Measurements from ENCODE around the gene COL4A2.

The COL4A2 gene

DNA sequence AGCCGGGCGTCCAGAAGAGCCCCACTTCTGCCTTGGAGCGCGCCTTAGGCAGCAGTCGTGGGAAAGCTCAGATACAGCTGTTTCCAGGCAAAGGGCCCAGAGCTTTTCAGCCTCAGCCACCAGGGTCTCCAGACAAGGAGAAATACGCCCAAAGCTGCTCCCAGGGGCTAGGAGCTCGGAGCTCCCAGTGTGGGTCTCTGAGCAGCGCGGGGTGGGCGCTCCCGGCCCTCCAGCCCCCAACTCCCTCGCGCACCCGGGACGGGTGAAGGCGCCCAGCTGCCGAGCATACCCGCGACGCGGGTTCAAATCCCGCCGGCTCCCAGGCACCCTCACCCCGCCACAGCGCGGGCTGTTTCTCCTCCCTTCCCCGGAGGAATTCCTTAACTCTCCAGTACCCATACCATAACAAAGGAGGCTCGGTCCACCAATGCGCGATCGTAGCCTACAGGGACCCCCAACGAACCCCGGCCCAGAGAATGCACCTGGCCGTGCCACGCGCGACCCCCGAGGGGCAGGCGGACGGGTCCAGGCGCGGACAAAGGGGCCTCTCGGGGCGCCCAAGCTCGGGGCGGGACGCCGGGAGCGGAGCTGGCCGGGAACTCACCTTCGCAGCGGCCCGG lies 634 bp upstream of the COL4A2 start:
- H3K4me3 ChIP-seq (ENCODE audit: low read depth, low read length) = no peak overlapping the region

DNA sequence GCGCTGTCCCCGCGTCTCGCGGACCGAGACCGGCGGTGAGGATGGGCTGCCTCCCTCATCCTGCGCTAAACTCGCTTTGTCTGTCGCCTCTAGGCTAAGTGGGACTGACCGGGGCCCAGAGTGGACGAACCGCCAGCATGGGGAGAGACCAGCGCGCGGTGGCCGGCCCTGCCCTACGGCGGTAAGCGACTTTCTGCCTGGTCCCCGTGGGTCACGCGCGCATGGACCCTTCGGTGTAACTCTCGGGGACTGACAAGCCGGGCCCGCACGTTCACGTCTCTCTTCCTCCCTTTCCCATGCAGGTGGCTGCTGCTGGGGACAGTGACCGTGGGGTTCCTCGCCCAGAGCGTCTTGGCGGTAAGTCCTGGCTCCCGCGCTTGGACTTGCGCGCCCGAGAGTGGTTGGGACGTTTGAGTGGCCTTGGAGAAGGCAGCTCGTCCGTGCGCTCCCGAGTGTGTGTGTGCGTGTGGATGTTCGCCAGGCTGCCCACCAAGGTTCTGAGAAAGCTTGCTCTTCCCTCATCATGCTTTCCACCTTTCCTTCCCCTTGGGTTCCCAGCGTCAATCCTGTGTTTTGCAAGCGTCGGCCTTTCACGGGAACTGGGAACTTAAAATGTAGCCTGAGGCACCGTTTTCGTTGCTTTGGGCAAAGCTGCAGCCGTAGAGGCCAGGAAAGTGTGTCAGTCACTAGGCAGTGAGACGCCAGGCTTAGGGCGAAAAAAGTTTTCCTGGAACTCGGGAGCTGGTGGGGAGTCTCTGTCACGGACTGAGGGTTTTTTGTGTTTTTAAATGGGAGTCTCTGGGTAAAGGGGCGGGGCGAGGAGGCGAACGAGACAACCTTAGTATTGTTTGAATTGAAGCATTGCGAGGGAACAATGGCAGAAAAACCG lies 927 bp downstream of the COL4A2 start:
- TF ChIP-seq, protein P1, sequence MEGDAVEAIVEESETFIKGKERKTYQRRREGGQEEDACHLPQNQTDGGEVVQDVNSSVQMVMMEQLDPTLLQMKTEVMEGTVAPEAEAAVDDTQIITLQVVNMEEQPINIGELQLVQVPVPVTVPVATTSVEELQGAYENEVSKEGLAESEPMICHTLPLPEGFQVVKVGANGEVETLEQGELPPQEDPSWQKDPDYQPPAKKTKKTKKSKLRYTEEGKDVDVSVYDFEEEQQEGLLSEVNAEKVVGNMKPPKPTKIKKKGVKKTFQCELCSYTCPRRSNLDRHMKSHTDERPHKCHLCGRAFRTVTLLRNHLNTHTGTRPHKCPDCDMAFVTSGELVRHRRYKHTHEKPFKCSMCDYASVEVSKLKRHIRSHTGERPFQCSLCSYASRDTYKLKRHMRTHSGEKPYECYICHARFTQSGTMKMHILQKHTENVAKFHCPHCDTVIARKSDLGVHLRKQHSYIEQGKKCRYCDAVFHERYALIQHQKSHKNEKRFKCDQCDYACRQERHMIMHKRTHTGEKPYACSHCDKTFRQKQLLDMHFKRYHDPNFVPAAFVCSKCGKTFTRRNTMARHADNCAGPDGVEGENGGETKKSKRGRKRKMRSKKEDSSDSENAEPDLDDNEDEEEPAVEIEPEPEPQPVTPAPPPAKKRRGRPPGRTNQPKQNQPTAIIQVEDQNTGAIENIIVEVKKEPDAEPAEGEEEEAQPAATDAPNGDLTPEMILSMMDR (IDR thresholded peaks at IDR 0.05; ENCODE audit: borderline replicate concordance, insufficient read depth, low read depth, low read length) = no peak
- H3K4me3 ChIP-seq (ENCODE audit: low read depth, low read length) = no peak overlapping the region

More for the DNA sequence above, 634 bp upstream of the COL4A2 start:
- TF ChIP-seq, protein P1 (IDR thresholded peaks at IDR 0.05; ENCODE audit: borderline replicate concordance, insufficient read depth, low read depth, low read length) = no peak

DNA sequence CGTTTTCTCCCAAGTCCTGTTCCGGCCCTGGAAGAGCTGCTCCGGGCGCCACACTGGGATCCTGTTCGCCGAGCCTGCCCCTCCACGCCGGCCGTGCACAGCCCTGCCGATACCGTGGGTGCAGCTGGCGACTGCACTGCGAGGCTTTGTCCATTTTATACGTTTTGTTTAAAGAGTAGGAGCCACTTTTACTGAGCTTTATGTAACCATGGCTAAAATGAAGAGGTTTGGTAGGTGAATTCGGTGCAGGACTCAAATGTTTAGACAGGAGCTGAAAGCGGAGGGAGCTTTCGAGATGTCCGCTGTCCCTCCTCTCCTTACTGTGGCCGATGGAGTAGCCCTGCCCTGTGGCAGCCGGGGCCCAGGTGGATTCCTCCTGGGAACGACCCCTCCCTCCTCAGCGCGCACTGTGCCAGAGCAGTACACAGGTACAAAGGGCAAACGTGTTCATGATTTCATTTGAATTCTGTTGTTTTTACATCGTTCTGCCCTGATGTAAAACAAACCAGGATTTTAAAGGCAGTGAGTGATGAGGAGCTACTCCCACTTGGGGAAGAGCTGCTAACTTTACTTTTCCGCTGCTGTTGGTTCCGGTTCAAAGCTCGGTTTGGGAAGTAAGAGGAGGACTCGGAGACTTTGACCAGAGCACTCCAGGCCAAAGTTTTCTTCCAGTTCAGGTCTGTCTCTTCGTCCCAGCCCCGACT lies 1.7 kb downstream of the COL4A2 start:
- H3K4me3 ChIP-seq (ENCODE audit: low read depth, low read length) = no peak overlapping the region
- TF ChIP-seq, protein P1 (IDR thresholded peaks at IDR 0.05; ENCODE audit: borderline replicate concordance, insufficient read depth, low read depth, low read length) = no peak

DNA sequence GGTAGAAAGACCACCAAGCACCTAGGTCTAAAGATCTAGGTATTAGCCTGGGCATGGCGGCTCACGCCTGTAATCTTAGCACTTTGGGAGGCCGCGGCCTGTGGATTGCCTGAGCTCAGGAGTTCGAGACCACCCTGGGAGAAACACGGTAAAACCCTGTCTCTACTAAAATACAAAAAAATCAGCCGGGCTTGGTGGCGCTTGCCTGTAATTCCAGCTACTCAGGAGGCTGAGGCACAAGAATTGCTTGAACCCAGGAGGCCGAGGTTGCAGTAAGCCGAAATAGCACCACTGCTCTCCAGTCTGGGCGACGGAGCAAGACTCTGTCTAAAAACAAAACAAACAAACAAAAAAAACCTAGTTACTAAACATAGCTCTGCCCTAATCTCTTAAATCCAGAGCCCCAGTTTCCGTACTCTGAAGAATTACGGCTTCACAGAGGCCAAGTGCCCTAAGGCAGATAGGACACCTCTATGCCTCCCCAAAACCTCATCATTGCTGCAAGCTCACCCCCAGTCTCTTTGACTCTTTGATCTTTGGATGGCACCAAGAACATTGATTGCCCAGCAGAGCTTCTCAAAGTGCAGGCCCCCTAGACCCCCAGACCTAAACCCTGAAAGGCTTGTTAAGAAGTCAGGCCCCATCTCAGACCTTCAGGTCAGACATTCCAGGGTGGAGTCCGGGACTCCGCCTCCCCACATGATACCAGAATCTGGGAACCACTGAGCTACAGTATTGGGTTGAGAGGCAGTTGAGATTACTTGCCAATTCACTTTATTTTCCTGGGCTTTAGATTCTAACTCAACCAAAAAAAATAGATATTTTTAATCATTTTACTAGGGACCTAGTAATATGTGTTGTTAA lies 2.8 kb downstream of the COL4A2 start:
- no peak overlapping the region for H3K4me3 ChIP-seq (ENCODE audit: low read depth, low read length)
- TF ChIP-seq, protein P1 (IDR thresholded peaks at IDR 0.05; ENCODE audit: borderline replicate concordance, insufficient read depth, low read depth, low read length) = no peak

DNA sequence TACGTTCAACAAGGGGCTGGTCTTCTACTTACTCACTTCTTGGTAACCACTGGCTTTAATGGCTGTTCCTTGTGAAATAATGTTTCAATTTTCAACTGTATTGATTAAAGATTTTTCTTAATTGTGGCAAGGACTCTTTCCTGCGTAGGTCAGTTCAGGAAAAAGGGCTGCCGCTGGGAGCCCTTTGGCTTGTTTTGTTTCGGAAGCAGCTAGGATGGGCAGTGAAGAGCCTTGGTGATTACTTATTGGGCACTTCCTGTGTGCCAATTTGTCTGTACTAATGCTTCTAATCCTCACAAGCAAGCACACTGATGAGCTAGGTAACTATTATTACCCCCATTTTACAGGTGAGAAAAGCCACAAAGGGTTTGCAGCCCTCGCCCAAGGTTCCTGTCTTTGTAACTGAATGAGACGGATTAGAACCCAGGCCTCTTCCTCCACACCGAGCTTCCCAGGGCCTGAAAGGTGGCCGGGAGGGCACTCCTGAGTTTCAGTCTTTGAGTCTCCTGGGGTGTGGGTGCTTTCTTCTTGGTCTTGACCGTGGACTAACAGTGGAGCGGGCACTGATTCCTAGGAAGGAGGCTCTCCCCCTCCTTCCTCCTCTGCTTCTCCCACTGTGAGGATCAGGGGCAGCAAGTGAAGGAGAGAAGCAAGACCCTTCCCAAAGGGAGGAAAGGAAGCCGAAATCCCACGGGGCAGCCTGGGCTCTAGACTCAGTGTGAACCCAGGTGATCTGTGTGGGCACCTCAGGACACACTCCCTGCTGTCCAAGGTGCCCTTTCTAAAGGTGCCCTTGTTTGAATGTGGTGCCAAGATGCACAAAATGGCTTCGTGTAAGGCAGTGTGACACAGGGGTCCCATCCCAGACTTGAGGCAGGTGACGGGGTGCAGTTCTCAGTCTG lies 3.7 kb downstream of the COL4A2 start:
- H3K4me3 ChIP-seq (ENCODE audit: low read depth, low read length) = no peak overlapping the region
- TF ChIP-seq, protein P1 (IDR thresholded peaks at IDR 0.05; ENCODE audit: borderline replicate concordance, insufficient read depth, low read depth, low read length) = no peak
